TTC549 (cell line): ENCODE measurements around the gene CR1.
"Not testable (repeated sequence)": the region's sequence is repeated elsewhere in the genome, so short reads cannot be mapped to it uniquely, and the experiment has no call there.

ENCODE experiments used
- FAIRE-seq: peaks from 2 replicates; lab custom pipeline; 2012; peaks lifted over from hg19 to GRCh38; lab: Jason Lieb, UNC

The CR1 gene

DNA sequence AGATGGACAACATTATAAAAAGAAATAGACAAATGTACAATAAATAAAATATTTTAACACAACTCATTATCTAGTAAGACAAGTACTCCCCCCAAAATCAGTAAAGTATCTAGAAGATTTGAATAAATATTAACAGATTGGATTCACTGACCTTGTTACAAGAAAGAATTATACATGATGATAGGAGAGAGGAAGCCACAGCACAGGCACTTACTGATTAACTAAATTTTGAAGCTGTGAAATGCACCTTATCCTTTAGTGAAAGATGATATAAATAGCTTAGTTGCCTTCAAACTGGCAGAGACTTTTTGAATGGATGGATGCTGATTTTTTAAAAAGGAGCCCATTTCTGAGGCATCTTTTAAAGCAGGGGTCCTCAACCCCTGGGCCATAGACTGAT, 8.5 kb downstream of the CR1 start:
- FAIRE-seq = peak; percentile 77

DNA sequence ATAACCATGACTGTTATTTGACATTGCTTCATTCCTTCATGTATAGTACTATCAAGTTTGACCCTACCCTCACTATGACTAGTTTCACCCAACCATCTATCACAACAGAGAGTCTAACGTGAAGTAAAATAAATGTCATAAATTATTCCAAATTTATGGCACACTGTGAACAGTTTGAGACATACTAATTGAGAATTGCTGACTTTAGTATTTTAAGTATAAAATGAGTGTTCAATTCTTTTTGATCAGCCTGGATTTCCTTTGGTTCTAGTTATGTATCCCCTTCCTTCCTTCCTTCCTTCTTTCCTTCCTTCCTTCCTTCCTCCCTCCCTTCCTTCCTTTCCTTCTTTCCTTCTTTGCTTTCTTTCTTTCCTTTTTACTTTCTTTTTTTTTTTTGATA, 14.5 kb downstream of the CR1 start:
- FAIRE-seq = no peak

DNA sequence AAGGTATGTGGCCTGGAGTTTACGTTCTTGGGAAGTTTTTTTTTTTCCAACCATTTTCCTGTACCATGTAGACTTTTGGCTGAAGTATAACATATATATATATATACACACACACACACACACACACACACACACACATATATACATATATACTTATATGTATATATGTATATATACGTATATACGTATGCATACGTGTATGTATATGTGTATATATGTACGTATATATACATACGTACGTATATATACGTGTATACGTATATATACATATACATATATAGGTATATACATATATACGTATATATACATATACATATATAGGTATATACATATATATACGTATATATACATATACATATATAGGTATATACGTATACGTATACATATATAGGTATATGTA, 18.9 kb downstream of the CR1 start:
- peak; percentile 96 for FAIRE-seq

DNA sequence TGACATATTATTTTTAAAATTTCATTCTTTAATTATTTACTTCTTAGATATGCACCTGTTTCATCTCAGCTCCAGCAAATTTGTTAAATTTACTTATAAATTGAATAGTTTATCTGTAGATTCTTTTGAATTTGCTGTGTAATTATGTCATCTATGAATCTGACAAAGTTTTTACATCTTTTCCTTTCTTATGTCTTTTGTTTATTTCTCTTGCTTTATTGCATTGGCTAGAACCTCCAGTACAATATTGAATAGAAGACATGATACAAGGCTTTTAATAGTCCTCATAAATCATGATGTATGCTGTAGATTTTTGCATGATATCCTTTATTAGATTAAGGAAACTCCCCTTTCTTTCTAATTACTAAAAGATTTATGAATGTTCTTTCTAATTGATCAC, 20.8 kb downstream of the CR1 start:
- FAIRE-seq = peak; percentile 87

DNA sequence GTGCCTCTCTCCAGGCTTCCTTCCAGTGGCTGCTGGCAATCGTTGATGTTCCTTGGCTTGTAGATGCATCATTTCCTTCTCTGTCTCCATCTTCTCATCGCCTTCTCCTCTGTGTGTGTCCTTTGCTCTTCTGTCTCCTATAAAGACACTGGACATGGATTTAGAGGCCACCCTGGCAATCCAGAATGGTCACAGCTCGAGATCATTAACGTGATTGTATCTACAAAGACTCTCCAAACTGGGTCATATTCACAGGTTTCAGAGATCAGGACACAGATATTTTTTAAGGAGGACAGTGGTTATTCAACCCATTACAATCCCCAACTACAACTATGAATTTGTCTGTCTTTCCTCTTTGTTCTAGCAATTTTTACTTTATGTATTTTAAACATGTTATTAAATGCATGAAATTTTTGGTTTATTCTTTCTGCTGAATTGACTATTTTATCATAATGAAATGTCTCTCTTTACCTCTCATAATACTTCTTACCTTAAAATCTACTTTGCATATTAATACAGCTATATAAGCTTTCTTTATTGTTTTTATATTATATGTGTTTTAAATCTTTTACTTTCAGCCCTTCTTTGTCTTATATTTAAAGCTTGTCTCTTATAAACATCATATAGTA, 22.8 kb downstream of the CR1 start:
- FAIRE-seq = peak; percentile 94

DNA sequence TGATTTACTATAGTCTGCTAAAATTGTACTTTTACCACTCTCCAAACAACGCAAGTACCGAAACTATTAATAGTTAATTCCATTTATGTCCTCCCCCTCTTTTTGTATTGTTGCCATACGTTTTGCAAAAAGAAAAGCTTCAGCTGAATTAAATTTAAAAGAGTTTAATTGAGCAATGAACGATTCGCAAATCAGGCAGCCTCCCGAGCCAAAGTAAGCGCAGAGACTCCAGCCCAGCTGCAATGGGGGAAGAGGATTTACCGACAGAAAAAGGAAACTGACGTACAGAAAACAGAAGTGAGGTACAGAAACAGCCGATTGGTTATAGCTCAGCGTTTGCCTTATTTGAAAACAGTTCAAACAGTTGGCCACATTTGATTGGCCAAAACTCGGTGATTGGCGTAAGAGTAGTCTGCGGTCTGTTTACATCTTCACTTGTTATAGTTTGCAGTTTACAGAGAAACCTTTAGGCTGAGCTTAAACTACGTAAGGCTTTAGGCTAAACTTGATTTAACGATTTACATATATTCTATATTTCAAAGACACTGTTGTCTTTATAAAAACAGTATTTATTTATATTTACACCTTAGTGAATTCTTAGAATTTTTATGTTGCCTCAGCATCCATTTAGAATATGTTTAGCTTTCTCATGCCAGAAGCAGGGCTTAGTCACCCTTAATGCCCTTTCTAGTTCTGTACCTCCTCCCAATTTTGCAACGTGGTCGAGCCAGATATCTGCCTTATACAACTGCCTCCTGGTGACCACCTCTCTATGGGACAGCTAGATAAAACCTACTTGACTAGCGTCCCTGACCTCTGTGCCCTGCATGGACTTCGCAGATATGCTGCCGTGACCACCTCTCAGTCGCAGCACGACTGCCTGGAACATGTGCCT, 23.8 kb downstream of the CR1 start:
- no peak for FAIRE-seq

DNA sequence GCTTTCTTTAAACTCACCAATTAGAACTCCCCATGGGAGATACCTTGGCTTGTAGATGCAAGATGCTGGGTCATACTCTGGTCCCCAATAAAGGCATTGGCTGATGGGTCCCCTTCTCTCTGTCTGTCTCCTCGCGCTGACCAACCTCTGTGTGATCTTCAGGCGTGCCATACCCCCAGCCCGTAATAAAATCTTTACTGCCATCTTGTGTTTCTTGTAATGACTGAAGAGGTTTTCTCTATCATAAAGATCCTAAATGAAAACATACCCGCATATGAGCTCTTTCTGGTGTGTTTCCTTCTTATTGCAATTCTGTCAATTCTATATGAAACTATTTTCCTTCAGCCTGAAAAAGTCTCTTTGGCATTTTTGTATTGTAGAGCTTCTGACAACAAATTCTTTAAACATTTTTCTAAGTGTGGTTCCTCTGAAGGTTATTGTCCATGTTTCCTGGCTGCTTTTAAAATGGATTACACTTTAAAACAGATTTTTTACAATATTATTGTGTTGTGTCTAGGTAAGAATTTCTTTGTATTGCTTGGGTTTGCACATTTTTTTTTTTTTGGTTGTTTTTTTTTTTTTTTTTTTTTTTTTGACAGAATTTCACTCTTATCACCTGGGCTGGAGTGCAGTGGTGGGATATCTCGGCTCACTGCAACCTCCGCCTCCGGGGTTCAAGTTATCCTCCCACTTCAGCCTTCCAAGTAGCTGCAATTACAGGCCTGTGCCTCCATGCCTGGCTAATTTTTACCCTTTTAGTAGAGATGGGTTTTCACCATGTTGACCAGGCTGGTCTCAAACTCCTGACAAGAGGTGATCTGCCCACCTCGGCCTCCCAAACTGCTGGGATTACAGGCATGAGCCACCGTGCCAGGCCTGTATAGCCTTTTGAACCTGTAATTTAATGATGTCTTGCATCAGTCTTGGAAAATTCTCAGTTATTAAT, 24.7 kb downstream of the CR1 start:
- peak; percentile 55 for FAIRE-seq

DNA sequence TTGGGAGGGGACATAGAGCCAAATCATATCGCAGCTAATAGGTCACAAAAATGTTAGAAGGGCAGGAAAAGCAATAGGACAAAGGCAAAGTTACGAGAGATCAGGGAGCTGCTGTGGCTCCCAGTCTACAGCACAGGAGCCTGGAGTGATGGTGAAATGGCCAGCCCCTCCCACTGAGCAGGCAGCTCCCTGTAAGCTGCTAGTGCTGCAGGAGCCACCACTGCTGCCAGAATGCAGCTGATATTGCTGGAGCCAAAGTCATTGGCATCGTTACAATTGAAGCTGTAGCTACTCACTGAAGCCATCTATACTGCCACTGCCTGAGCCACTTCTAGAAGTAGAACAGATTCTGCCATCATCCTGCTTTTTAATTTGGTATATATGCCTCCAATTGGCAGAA, 29.3 kb downstream of the CR1 start:
- not testable (repeated sequence) for FAIRE-seq

DNA sequence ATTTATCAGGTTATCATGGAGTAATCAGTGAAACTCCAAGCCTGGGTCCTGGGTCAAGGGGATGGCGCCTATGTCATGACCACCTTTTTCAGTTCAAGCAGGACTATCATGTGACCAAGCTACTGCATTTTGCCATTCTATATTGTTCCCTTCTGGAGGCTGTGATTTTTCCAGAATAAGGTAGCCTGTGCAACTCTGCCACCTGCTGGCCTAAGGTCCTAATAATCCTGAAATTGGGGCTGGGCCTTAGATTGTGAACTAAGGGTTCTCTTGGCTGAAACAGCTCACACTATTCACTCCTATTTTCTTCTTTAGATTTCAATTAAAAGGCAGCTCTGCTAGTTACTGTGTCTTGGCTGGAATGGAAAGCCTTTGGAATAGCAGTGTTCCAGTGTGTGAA, 32.4 kb downstream of the CR1 start:
- peak; percentile 56 for FAIRE-seq

DNA sequence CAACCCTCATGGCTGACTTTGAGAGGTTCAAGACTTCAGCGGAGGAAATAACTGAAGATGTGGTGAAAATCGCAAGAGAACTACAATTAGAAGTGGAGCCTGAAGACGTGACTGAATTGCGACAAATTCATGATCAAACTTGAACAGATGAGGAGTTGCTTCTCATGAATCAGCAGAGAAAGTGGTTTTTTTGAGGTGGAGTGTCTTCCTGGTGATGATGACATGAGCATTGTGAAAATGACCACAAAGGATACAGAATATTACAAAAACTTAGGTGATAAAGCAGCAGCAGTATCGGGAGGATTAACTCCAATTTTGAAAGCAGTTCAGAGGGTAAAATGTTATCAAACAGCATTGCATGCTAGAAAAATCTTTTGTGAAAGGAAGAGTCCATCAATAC, 40.3 kb downstream of the CR1 start:
- not testable (repeated sequence) for FAIRE-seq

DNA sequence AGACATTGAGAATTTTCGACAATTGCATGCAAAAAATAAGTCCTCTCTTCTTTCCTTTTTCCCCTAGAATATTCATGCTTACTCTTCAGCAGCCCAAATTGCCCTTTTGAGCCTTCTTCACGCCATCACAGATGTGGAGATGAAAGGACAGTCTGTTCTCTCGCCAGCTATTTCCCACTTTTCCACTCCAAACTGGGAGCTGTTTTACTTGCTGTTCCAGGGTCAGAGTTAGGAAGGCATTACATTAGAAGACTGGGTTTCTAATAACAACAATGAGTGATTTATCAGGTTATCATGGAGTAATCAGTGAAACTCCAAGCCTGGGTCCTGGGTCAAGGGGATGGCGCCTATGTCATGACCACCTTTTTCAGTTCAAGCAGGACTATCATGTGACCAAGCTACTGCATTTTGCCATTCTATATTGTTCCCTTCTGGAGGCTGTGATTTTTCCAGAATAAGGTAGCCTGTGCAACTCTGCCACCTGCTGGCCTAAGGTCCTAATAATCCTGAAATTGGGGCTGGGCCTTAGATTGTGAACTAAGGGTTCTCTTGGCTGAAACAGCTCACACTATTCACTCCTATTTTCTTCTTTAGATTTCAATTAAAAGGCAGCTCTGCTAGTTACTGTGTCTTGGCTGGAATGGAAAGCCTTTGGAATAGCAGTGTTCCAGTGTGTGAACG, 50.9 kb downstream of the CR1 start:
- FAIRE-seq = not testable (repeated sequence)

DNA sequence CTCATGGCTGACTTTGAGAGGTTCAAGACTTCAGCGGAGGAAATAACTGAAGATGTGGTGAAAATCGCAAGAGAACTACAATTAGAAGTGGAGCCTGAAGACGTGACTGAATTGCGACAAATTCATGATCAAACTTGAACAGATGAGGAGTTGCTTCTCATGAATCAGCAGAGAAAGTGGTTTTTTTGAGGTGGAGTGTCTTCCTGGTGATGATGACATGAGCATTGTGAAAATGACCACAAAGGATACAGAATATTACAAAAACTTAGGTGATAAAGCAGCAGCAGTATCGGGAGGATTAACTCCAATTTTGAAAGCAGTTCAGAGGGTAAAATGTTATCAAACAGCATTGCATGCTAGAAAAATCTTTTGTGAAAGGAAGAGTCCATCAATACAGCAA, 58.9 kb downstream of the CR1 start:
- FAIRE-seq = not testable (repeated sequence)

DNA sequence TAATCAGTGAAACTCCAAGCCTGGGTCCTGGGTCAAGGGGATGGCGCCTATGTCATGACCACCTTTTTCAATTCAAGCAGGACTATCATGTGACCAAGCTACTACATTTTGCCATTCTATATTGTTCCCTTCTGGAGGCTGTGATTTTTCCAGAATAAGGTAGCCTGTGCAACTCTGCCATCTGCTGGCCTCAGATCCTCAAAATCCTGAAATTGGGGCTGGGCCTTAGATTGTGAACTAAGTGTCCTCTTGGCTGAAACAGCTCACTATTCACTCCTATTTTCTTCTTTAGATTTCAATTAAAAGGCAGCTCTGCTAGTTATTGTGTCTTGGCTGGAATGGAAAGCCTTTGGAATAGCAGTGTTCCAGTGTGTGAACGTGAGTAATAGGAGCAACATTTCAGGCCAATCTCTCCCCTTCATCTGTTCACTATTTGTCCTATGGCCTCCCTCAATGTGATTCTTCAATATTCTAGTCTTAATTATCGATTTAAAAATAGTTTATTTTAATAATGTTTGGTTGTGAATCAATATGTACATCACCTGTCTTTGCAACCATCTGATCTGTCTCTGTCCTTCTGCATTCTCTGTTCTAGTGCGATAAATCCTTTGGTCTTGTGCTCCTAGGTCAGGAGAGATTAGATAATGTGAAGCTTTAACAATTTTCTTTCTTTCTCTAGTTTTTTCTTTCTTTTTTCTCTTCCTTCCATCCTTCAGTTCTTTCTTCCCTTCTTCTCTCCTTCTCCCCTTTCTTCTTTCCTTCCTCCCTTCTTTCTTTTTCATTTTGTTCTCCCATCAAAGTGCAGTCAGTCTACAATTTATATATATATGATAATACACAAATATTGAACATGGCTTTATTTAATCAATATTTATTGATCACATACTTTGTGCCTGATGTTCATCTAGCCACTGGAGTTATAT, 69.8 kb downstream of the CR1 start:
- peak; percentile 71 for FAIRE-seq

DNA sequence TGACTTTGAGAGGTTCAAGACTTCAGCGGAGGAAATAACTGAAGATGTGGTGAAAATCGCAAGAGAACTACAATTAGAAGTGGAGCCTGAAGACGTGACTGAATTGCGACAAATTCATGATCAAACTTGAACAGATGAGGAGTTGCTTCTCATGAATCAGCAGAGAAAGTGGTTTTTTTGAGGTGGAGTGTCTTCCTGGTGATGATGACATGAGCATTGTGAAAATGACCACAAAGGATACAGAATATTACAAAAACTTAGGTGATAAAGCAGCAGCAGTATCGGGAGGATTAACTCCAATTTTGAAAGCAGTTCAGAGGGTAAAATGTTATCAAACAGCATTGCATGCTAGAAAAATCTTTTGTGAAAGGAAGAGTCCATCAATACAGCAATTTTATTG, 76.0 kb downstream of the CR1 start:
- FAIRE-seq = not testable (repeated sequence)

DNA sequence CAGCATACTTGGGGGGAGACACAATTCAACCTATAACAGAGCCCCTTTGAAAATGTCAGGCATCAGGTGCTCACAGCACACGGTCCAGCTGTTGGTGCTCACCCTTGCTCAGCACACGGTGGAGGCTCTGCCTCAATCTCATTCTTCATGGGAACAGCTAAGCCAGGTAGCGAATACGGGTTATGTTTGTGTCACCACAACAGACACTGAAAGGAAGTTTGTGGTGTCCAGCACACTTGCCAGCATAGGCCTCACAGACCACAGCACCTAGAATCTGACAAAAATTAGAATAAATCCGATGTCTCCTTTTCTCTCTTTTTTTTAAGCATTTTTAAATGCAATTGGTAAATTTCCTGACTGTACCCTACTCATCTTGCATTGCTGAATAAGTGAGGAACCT, 77.1 kb downstream of the CR1 start:
- not testable (repeated sequence) for FAIRE-seq

DNA sequence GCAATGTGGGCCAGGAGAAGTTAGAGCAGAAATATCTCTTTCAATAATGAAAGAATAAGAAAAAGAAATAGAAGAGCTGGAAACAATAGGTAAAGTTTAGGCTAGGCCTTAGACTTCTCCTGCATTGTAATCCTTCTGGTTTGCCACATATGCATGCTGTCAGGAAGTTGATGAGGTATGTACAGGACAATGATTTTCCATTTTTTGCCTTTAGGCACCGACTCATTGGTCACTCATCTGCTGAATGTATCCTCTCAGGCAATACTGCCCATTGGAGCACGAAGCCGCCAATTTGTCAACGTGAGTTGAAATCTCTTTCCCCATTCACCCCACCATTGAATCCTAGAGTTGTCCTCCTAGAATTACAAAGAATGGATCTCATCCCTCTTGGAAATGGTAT, 79.4 kb downstream of the CR1 start:
- FAIRE-seq = not testable (repeated sequence)

DNA sequence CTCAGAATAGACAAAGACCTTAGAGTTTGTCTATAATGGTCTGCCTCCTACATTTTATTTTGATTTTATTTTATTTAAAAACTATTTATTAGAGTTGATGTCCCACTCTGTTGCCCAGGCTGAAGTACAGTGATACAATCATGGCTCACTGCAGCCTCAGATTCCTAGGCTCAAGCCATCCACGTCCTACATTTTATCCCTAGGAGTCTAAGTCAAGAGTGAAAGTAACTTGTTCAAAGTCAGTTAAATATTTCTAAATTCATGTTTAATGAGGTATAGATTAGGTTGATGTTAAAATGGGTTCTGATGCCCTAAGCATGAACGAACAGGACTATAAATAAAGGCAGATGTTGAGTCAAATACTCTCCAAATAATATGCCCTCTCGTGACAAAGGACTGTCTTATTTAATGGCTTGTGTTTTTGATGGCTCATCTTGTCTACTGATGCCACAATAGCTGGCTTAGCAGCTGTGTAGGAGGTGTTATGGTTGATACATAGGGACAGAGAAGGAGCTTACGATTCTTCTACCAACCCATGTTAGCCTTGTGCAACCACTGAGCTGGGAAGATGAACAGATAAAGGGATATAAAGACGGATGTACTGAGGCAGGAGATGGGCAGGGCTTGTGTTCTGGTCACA, 83.0 kb downstream of the CR1 start:
- FAIRE-seq = no peak

DNA sequence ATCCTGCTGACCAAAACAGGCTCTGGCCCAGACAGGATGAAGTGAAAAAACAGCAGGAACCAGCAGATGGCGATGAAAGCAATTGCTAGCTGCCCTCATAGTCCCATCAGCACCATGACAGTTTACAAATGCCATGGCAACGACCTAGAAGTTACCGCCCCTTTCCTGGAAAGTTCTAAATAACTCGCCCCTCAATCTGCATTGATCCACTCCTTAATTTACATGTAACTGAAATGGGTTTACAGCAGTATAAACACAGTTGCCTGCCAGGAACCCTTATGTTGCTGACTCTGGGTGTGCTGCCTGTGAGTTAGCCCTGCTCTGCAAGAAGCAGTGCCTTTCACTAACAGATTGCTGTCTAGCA, 83.5 kb downstream of the CR1 start:
- FAIRE-seq = peak; percentile 78

DNA sequence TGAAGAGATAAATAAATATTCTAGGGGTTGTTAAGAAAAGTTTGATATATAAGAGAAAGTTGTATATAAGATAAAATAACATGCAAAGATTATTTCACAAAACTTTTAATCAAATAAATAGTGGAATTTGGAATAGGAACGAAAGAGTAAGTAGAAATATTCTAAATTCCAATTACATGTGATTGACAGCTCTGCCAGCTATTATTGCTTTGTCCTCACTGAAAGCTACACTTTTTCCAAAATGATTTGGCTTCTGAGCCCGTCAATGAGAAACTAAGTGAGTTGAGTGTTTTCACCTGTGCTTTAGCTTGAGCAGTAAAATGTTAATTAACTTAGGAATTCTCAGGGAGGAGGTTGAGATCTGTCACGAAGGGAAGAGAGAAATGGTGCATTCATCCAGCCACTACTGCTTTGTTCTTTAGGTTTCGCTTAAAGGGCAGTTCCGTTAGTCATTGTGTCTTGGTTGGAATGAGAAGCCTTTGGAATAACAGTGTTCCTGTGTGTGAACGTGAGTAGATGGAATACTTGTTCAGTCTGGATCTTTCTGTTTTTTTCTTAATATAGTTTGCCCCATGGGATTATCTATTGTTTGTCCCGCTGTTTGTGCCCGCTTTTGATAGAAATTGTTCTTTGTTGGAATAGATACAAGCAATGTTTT, 85.7 kb downstream of the CR1 start:
- no peak for FAIRE-seq

DNA sequence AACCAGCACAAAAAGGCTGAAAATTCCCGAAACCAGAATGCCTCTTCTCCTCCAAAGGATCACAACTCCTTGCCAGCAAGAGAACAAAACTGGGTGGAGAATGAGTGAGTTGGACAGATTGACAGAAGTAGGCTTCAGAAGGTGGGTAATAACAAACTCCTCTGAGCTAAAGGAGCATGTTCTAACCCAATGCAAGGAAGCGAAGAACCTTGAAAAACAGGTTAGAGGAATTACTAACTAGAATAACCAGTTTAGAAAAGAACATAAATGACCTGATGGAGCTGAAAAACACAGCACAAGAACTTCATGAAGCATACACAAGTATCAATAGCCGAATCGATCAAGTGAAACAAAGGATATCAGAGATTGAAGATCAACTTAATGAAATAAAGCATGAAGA, 93.5 kb downstream of the CR1 start:
- not testable (repeated sequence) for FAIRE-seq
